ENCODE data around the gene COL23A1. TPM values are rescaled to one million over a fixed set of nuclear protein-coding genes. Genes with fewer than 3 reads are reported as not detected.

COL23A1 gene
- total and polyA plus RNA-seq, 2 of the 13 experiments (the other 11 are each of a cell fraction or from before 2014, with no cell fraction given), result not detected

- CTCF ChIA-PET (ENCODE audit: low intra/inter-chr PET ratio, low total read pairs), result no interaction called here
- H3K9ac ChIP-seq (ENCODE audit: insufficient read depth, low read depth, low read length), result no peak overlapping the region
- intact Hi-C loops (cut with micrococcal nuclease; ENCODE audit: unreplicated experiment) (no loop called here), in situ Hi-C loops (cut with HindIII; ENCODE audit: extremely low pct_ligation_motif_present, low pct_unique_long_range_greater_than_20kb) (no loop called here)
- no peak for ATAC-seq
- TF ChIP-seq LCORL (IDR thresholded peaks at IDR 0.05) (no peak), LCORL (CRISPR knock-in tag; IDR thresholded peaks at IDR 0.05) (no peak), TEAD3 (CRISPR knock-in tag; optimal IDR thresholded peaks at IDR 0.05; ENCODE audit: borderline replicate concordance) (no peak), SMAD9 (CRISPR knock-in tag; IDR thresholded peaks at IDR 0.05) (no peak)
- no peak overlapping the region for H3K4me2 ChIP-seq (ENCODE audit: low read depth, low read length)
- 25% methylated on average over 2 of the region's 2 CpGs for WGBS (ENCODE audit: low lambda C conversion rate)
- POLR2A ChIA-PET, result no interaction called here
- no peaks in the 10 kb centered on the region for H3K4me1 ChIP-seq (ENCODE audit: insufficient read depth, low read length)
- DNase-seq (ENCODE audit: low spot score), result no peak
- no peaks in the 10 kb centered on the region for H4K20me1 ChIP-seq (ENCODE audit: insufficient read depth, low read length)
- H3K36me3 ChIP-seq (replicated peaks in 1 of 2; ENCODE audit: control insufficient read depth in 1 of 2, insufficient read depth in 2 of 2, low read length in 2 of 2), result no peaks in the 10 kb centered on the region
- no peaks in the 10 kb centered on the region; a peak in 1 of 5 replicates for H3K27me3 ChIP-seq (ENCODE audit: control insufficient read depth in 1 of 2, insufficient read depth in 2 of 2, low read length in 2 of 2)
- no peaks in the 10 kb centered on the region for H3K9me3 ChIP-seq (ENCODE audit: low read length)
- no peak overlapping the region for H3K4me3 ChIP-seq (replicated peaks in 1 of 3; ENCODE audit: insufficient read depth in 1 of 3, low read depth in 2 of 3, low read length in 3 of 3)
- H3K27ac ChIP-seq (ENCODE audit: extremely low read length, insufficient read depth, low read length), result no peak overlapping the region
- no TSS peak for BruUV-seq (replicated peaks)
- FAIRE-seq, result no peak
- no peak overlapping the region for H2AFZ ChIP-seq (ENCODE audit: low read length)
- no peaks in the 10 kb centered on the region for H3K79me2 ChIP-seq (ENCODE audit: insufficient read depth, low read length)
Measured at GRCh38 chr5:178411083-178411482, 179.1 kb downstream of the COL23A1 start.

- ChIA-PET POLR2A (no interaction called here), CTCF (ENCODE audit: low intra/inter-chr PET ratio, low total read pairs) (no interaction called here)
- intact Hi-C loops (cut with micrococcal nuclease; ENCODE audit: unreplicated experiment) (no loop called here), in situ Hi-C loops (cut with HindIII; ENCODE audit: extremely low pct_ligation_motif_present, low pct_unique_long_range_greater_than_20kb) (no loop called here)
- no peaks in the 10 kb centered on the region for H4K20me1 ChIP-seq (ENCODE audit: insufficient read depth, low read length)
- no peak overlapping the region for H3K4me3 ChIP-seq (replicated peaks in 1 of 3; ENCODE audit: insufficient read depth in 1 of 3, low read depth in 2 of 3, low read length in 3 of 3)
- FAIRE-seq (no peak), ATAC-seq (no peak), DNase-seq (ENCODE audit: low spot score) (no peak)
- H3K9me3 ChIP-seq (ENCODE audit: low read length), result no peaks in the 10 kb centered on the region
- no peak overlapping the region for H2AFZ ChIP-seq (ENCODE audit: low read length)
- no peaks in the 10 kb centered on the region for H3K36me3 ChIP-seq (replicated peaks in 1 of 2; ENCODE audit: control insufficient read depth in 1 of 2, insufficient read depth in 2 of 2, low read length in 2 of 2)
- H3K27me3 ChIP-seq (ENCODE audit: control insufficient read depth in 1 of 2, insufficient read depth in 2 of 2, low read length in 2 of 2), result no peaks in the 10 kb centered on the region; a peak in 1 of 5 replicates
- H3K4me2 ChIP-seq (ENCODE audit: low read depth, low read length), result no peak overlapping the region
- no peak for TF ChIP-seq CAMTA2 (CRISPR knock-in tag; IDR thresholded peaks at IDR 0.05; ENCODE audit: borderline replicate concordance)
- no peak for TF ChIP-seq MAFF (IDR thresholded peaks at IDR 0.05; ENCODE audit: low read depth, low read length)
- no peak for TF ChIP-seq AGO1 (IDR thresholded peaks at IDR 0.05; ENCODE audit: low read depth, low read length, poor library complexity, severe bottlenecking)
- TF ChIP-seq THAP11 (CRISPR knock-in tag; IDR thresholded peaks at IDR 0.05), result no peak
- TF ChIP-seq ZFP90 (CRISPR knock-in tag; IDR thresholded peaks at IDR 0.05; ENCODE audit: borderline replicate concordance), result no peak
- TF ChIP-seq HBP1 (CRISPR knock-in tag; IDR thresholded peaks at IDR 0.05; ENCODE audit: low read depth), result no peak
- no peak for TF ChIP-seq ZNF543 (CRISPR knock-in tag; IDR thresholded peaks at IDR 0.05)
- no peak for TF ChIP-seq ZNF552 (CRISPR knock-in tag; IDR thresholded peaks at IDR 0.05; ENCODE audit: borderline replicate concordance)
- no peak for TF ChIP-seq GATA4 (IDR thresholded peaks at IDR 0.05; ENCODE audit: borderline replicate concordance, low read depth)
- TF ChIP-seq NCOA5 (CRISPR knock-in tag; IDR thresholded peaks at IDR 0.05), result no peak
- H3K9ac ChIP-seq (ENCODE audit: insufficient read depth, low read depth, low read length), result no peak overlapping the region
- H3K4me1 ChIP-seq (ENCODE audit: insufficient read depth, low read length), result no peaks in the 10 kb centered on the region
- no TSS peak for BruUV-seq (replicated peaks)
- WGBS (ENCODE audit: low lambda C conversion rate), result 0% methylated on average over 2 of the region's 2 CpGs
- no peak overlapping the region for H3K27ac ChIP-seq (ENCODE audit: extremely low read length, insufficient read depth, low read length)
- H3K79me2 ChIP-seq (ENCODE audit: insufficient read depth, low read length), result no peaks in the 10 kb centered on the region
Measured at GRCh38 chr5:178407646-178408045, 182.5 kb downstream of the COL23A1 start.
